Islet of Langerhans (tissue), 1 donor: Measurements from ENCODE around the gene MRFAP1.
"Not testable (repeated sequence)": the region's sequence is repeated elsewhere in the genome, so short reads cannot be mapped to it uniquely, and the experiment has no call there.

Source experiments
- FAIRE-seq: peaks from one replicate; lab custom pipeline; 2011; peaks lifted over from hg19 to GRCh38; lab: Jason Lieb, UNC

The MRFAP1 gene

DNA sequence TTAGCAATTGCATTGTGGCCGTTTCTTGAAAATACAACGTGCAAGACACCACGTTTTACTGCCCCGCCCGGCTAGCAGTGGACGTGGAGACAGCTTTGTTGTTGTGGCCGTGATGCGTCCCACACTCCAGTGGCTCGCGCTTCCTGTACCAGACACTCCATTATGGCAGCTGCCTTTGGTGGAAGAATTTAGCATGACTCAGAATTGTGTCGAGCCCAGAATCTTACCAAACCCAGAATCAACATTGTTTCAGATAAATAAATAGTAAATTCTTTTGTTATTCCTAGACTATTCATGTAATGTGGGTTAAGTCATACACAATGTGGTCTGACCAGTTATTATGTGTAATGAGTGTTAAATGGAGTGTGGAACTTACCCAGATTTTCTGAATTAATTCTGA lies 27.9 kb downstream of the MRFAP1 start:
- no peak for FAIRE-seq

DNA sequence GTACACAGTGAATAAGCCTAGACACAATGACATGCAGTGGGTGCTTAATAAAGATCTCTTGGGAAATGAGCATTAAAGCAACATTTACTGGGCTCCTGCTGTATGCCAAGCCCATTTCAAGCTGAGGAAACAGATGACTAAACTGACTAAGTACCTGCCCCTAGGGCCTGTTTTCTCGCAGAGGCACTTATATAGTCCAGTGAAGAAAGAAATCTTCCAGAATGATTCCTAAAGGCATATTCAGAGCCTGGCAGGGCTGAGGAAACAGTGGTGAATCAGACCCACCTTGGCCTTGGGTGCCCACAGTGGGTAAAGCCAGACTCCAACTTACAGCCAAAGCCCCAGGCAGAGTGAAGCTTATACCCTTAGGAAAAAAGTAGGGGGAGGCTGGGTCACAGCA lies 31.2 kb downstream of the MRFAP1 start:
- no peak for FAIRE-seq

DNA sequence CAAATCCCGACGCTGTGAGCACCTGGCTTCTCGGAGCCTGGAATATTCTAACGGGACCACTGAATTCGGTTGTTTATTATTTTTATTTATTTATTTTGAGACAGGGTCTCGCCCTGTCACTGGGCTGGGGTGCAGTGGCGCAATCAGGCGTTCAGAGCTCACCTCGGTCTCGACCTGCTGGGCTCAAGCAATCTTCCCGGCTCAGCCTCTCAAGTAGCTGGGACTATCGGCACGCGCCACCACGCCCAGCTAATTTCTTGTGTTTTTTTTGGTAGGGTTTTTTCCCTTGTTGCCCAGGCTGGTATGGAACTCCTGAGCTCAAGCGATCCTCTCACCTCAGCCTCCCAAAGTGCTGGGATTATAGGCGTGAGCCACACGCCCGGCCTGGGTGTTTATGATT lies 31.6 kb downstream of the MRFAP1 start:
- FAIRE-seq, result no peak

DNA sequence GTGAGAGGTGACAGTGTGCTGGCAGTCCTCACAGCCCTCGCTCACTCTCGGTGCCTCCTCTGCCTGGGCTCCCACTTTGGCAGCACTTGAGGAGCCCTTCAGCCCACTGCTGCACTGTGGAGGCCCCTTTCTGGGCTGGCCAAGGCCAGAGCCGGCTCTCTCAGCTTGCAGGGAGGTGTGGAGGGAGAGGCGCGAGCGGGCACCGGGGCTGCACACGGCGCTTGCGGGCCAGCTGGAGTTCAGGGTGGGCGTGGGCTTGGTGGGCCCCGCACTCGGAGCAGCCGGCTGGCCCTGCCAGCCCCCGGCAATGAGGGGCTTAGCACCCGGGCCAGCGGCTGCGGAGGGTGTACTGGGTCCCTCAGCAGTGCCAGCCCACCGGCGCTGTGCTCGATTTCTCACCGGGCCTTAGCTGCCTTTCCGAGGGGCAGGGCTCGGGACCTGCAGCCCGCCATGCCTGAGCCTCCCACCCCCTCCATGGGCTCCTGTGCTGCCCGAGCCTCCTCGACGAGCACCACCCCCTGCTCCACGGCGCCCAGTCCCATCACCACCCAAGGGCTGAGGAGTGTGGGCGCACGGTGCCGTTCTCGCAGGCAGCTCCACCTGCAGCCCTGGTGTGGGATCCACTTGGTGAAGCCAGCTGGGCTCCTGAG lies 32.2 kb downstream of the MRFAP1 start:
- FAIRE-seq, result not testable (repeated sequence)

DNA sequence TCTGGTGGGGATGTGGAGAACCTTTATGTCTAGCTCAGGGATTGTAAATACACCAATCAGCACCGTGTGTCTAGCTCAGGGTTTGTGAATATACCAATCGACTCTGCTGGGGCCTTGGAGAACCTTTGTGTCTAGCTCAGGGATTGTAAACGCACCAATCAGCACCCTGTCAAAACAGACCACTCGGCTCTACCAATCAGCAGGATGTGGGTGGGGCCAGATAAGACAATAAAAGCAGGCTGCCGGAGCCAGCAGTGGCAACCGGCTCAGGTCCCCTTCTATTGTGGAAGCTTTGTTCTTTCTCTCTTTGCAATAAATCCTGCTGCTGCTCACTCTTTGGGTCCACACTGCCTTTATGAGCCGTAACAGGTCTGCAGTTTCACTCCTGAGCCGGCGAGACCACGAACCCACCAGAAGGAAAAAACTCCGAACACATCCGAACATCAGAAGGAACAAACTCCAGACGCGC lies 32.7 kb downstream of the MRFAP1 start:
- not testable (repeated sequence) for FAIRE-seq

DNA sequence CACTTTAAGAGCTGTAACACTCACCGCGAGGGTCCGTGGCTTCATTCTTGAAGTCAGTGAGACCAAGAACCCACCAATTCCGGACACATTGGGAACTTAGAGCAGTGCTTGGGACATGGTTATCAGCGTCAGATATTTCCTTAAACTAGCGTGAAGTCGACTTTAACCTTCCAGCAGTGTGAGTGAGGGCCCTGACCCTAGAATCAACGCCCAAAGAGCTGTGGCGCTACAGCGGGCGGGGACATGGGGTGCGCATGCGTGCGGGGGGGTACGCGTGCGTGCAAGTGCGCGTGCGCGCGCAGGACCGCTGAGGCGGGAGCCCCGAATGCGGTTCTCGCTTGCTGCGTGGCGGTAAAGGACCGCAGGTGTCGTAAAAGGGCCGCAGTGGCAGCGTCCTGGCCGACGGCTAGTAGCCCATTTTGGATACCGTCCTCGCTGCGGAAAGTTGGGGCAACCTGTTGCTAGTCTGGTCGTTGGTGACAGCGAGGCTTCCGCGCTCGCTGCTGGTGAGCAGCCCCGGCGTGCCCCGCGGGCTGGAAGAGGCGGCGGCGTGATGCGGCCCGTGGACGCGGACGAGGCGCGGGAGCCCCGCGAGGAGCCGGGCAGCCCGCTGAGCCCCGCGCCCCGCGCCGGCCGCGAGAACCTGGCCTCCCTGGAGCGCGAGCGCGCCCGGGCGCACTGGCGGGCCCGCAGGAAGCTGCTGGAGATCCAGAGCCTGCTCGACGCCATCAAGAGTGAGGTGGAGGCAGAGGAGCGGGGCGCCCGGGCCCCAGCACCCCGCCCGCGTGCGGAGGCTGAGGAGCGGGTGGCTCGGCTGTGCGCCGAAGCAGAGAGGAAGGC lies 33.4 kb downstream of the MRFAP1 start:
- peak; percentile 30 for FAIRE-seq

DNA sequence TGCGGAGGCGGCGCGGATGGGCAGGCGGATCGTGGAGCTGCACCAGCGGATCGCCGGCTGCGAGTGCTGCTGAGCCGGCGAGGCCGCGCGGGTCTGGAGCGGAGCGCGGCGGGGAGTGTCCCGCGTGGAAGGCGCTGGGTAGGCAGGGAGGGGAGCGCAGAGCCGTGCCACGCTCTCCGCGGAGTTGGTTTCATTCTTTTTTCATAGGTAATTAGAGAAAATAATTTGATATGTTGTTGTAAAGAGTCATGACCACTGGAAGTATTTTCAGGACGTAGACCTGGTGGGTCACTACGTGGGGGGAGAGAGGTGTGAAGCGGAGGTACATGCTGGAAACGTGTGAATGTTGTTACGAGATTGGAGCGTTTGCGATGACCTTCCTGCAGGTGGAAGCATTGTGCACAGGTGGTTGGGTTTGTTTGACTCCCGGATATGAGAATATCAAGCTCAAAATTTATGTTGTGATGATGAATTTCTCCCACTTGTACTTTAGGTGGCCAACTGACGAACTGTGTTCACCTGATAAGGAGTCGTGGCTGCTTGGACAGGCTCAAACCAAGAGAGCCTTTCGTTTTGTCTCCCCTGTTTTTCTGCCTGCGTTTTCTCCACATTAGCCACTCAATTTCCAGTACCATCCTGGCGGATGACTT lies 34.1 kb downstream of the MRFAP1 start:
- peak; percentile 91 for FAIRE-seq

DNA sequence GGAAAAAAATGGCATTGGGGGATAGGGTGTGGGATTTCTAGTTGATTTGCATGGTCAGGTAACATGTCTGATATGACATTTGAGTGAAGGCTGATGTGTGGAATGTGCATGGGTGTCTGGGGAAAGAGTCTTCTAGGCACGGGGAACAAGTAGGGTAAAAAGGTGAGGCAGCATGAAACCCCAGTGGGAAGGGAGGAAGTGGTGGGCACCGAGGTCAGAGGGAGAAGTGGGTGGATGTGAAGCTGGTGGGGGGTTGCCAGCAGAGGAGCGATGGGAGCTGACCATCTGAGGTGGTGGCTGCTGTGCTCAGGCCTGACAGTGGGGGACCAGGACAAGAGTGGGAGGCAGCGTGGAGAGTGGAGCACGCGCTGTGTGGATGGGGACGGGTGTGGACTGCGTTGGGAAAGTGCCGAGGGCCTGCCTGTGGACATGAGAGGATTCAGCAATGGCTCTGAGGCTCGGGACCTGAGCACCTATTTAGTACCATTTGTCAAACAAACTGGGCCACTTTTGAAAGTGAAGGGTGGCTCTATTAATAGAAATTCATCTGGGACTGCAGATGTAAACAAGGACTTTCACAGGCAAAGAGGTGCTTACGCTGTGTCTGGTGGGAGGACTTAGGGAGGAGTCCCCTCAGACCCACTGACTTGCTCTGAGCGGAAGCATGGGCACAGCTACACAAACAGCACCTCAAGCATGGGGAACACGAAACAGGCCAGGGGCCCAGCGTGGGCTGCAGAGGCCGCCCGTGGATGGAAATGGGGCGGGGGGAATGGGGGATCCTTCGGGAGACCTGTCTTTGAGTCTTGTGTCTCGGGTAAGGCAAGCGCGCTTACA lies 36.5 kb downstream of the MRFAP1 start:
- no peak for FAIRE-seq

DNA sequence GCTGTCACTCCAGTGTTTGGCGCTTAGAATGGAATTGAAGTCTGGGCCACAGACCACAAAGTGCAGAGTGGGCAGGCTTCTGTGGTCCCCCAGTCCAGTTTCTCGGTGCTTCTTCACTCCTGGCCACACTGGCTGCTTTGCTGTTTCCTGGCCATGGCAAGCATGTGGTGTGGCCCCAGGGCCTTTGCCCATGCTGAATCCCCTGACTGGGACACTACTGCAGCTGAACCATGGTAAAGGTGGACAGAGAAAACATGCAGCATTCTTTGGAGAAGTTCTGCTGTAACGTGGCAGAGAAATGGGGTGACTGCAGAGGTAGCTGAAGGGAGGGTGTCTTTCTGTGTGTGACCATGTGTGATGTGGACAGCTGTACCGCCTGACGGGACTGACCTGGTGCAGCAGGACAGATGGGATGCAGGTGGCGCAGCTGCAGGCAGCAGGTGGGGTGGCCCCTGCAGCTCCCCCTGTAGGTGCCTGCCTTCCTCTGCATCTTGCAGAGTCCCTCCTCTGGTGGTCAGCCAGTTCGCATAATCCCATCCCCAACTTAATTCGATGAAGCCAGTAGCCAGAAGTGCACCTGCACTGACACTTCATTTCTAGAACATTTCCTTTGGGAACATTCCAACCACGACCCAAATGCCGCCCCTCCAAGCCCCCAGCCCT lies 40.0 kb downstream of the MRFAP1 start:
- FAIRE-seq, result no peak

DNA sequence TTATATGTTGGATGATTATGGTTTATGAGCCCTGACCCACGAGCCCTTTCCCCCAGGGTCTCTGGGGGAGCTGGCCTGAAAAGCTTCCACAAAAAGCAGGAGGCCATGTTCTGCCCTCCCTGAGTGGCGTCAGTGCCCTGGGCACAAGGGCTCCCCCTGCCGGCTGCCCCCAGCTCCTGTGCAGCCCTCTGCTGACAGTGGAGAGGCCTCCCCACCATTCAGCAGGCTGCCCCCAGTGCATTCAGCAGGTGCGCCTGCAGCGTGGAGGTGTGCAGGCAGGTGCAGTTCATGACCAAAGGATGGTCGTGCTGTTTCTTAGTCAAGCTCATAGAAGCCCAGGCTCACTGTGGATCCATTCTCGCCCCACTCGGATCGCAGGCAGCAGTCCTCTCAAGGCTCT lies 40.7 kb downstream of the MRFAP1 start:
- FAIRE-seq, result no peak

DNA sequence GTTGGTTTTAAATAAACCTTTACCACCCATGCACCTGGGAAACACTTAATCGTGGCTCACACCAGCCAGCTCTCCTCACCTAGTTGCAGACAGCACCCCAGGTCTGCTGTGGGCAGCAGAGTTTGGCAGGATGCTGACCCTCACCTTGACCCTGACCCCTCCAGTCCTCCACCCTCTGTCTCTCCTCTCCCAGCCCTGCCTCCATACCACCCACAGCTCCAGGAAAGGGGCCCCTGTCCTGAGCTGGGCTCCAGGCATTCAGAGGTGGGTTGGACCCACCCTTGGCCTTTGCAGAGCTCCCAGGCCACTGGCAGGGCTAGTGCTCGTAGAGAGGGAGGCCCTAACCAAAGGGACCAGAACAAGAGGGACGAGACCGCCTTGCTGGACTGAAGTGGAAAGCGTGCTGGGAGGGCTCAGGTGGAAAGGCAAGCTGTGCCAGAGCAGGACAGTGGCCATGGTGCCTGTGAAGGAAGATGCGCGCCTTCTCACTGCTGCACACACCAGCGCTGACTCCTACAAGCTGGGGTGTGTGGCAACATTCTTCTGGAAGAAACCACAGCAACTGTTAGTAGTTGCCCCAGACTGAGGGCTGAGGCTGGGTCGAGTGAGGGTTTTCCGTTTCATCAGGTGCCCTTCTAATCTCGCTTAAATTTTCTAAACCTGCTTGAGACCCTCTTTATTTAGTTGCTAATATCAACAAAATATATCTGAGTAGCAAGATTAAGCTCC lies 42.5 kb downstream of the MRFAP1 start:
- no peak for FAIRE-seq

DNA sequence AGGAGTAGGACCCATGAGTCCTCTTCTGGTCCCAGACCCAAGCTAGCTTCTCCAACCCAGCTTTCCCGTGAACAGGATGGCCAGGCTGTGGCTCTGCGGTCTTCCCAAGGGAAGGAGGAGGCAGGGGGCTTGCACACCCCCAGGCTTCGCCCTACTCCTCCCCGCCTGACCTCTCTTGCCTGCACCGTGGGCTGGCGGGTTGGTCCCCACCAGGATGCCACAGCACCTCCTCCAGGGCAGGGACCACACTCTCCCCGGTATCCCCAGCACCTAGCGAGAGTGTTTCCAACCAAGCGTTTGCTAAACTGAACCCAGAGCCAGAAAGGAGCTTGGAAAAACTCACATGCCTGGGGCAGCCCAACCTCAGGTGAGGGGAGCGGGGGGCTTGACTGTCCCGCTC lies 44.2 kb downstream of the MRFAP1 start:
- no peak for FAIRE-seq

DNA sequence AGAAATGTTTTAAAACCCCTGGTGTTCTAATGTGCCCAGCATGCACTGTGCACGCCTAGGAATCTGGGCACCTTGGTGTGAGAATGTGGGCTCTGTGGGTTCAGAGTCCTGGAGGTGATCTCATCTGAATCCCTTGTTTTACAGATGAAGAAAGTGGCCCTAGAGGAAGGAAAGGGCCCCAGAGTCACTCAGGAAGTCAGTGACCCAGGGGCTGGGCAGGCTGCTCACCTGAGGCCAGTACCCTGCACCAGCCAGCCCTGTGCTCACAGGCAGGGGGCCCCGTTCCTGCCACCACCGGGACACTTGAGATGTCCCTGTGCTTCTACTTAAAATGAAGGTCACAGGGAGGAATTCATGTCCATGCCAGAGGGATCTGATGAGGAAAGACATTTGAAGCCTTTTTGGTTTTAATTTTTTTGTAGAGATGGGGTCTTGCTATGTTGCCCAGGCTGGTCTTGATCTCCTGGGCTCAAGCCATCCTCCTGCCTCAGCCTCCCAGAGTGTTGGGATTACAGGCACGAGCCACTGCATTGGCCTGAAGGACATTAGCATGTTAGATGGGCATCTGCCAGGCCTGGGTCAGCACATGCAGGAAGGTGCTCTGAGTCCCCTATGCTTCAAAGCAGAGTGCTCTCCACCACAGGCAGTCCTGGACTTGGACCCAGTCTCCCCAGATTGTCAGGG lies 45.8 kb downstream of the MRFAP1 start:
- no peak for FAIRE-seq

DNA sequence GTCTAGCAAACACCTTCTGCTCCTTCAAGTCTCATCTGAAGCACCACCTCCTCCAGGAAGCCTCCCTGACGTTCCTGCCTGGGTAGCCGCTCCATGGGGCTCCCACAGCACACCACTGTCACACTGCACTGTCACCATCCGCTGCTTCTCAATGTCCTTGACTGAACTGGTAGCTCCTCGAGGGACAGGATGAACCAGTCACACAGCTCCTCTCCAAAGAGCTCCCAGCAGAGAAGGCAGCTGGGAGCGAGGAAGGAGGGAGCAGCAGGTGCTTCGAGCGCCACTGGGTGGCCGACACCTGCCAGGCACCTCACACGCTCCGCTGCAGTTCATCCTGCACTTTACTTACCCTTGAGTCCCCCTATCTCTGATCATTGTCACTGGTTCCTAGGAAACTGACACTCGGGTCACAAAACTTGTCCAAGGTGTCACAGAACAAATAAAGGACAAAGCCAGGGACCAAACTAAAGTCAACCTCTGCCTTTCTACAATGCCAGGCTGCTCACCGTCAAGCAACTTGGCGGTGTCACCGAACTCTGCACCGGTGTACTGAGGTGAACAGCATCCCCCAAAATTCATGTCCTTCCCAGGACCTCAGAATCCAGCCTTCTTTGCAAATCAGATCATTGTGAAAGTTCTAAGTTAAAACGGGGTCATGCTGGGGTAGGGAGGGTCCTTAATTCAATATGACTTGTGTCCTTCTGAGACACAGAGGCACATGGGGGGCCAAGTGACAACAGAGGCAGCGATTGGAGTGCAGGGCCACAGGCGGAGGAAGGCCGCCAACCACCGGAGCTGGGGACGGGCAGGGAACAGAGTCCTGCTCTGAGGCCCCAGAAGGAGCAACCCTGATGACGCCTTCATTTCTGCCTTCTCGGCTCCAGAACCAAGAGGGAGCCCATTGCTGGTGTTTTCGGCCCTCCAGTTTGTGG lies 47.7 kb downstream of the MRFAP1 start:
- FAIRE-seq, result no peak

DNA sequence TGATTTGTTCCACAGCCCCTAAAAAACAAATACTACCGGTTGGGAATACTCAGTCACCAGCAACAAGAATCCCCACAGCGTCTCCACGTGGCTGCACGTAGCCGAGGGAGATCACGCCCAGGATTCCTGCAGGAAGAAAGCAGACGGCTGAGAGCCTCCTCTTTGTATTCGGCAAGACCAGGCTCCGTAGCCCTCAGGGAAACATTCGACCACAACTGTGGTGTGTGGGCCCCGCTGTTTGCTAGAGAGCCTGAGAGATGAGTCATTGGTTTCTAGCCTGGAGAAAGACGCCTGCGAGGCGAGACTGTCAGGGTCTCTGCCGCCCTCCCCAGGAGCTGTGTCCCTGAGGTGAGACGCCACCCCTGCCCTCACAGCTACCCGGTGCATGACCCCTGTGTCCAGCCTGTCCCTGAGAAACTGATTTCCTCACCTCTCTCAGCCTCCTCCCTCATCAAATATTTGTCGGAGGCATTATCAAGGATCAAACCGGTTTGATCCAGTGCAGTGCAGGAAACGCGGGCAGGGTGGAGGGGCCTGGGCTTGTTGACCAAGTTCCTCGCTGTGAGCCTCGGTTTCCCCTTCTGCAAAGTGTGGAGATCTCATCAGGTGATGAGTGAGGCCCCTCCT lies 48.5 kb downstream of the MRFAP1 start:
- no peak for FAIRE-seq

DNA sequence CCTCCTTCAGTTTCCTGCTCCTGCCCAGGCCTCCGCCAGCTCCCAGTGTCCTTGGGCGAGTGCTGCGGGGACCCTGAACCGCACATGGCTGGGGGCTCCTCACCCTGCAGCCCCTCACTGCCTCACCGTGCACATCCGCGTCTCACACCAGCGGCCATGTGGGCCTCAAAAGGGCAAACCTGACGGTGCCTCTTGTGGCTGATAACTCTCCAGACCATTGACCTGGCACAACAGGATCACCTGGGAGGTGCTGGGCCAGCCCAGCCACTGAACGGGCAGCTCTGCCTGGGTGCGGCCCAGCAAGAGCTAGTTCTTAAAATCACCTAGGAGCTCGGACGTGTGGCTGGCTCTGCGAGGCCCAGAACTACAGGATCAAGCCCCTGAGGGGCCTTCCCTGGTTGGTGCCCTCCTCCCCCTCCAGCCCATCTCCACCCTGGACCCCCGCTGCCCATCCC lies 49.0 kb downstream of the MRFAP1 start:
- FAIRE-seq, result no peak
